ENCODE results near the gene ADSL. TPM values are rescaled to one million over a fixed set of nuclear protein-coding genes. Genes with fewer than 3 reads are reported as not detected.

ADSL gene
- polyA plus RNA-seq, 1 donor, result 83.9 TPM

DNA sequence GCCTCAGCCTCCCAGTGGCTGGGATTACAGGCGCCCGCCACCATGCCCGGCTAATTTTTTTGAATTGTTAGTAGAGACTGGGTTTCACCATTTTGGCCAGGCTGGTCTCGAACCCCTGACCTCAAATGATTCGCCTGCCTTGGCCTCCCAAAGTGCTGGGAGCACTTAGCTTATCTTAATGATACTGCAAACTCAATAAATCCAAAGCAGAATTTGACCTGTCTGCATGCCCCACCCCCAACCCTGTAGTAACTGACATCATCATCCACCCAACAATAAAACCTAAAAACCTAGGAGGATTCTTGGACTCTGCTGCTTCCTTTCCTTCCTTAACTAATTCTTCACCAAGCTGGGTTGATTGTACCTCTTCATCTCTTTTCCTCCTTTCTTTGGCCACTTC lies 6.3 kb upstream of the ADSL start:
- Histone ChIP-seq H3K4me3 (ENCODE audit: low read length) (no peak overlapping the region), H3K27ac (ENCODE audit: low read length) (no peak overlapping the region)
- no CpG with 5 or more reads among the region's 5 CpGs for WGBS (ENCODE audit: insufficient coverage, low lambda C conversion rate)

DNA sequence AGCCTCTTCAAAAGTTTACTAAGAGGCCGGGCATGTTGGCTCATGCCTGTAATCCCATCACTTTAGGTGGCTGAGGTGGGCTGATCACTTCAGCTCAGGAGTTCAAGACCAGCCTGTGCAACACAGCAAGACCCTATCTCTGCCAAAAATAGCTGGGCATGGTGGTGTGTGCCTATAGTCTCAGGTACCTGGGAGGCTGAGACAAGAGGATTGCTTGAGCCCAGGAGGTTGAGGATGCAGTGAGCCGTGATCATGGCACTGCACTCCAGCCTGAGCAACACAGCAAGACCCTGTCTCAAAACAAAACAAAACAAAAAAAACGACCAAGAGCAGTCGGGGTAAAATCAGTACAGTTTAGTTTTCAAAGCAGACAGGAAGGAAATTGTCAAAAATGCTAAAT lies 4.7 kb upstream of the ADSL start:
- H3K27me3 ChIP-seq (ENCODE audit: control insufficient read depth, insufficient read depth, low read length), result no peaks in the 10 kb centered on the region
- no peak for DNase-seq
- H3K4me3 ChIP-seq (ENCODE audit: low read length), result no peak overlapping the region
- no peaks in the 10 kb centered on the region for H3K9me3 ChIP-seq (ENCODE audit: control insufficient read depth, low read depth, low read length)
- H3K27ac ChIP-seq (ENCODE audit: low read length), result no peak overlapping the region
- WGBS (ENCODE audit: insufficient coverage, low lambda C conversion rate), result 77% methylated on average over 2 of the region's 4 CpGs
- peaks cover 5% of the 10 kb centered on the region for H3K4me1 ChIP-seq (ENCODE audit: control insufficient read depth, insufficient read depth, low read length)
- H3K36me3 ChIP-seq (ENCODE audit: control insufficient read depth, insufficient read depth, low read length), result no peaks in the 10 kb centered on the region

More for the DNA sequence above, 6.3 kb upstream of the ADSL start:
- Histone ChIP-seq H3K9me3 (ENCODE audit: control insufficient read depth, low read depth, low read length) (no peaks in the 10 kb centered on the region), H3K27me3 (ENCODE audit: control insufficient read depth, insufficient read depth, low read length) (no peaks in the 10 kb centered on the region), H3K4me1 (ENCODE audit: control insufficient read depth, insufficient read depth, low read length) (no peaks in the 10 kb centered on the region), H3K36me3 (ENCODE audit: control insufficient read depth, insufficient read depth, low read length) (no peaks in the 10 kb centered on the region)
- DNase-seq, result peak; percentile 19 to 48

DNA sequence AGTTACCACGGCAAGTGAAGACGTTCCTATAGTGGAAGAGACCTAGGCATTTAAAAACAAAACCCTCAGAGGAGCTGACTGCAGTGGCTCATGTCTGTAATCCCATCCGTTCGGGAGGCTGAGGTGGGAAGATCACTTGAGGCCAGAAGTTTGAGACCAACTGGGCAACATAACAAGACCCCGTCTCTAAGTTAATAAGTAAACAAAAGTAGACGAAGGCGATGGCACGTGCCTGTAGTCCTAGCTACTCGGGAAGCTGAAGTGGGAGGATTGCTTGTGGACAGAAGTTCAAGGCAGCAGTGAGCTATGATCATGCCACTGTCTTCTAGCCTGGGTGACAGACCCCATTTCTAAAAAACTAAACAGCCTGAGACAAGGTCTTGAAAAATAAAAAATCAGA lies 3.8 kb upstream of the ADSL start:
- H3K27me3 ChIP-seq (ENCODE audit: control insufficient read depth, insufficient read depth, low read length), result no peaks in the 10 kb centered on the region
- no peaks in the 10 kb centered on the region for H3K36me3 ChIP-seq (ENCODE audit: control insufficient read depth, insufficient read depth, low read length)
- no peak overlapping the region for H3K27ac ChIP-seq (ENCODE audit: low read length)
- H3K9me3 ChIP-seq (ENCODE audit: control insufficient read depth, low read depth, low read length), result no peaks in the 10 kb centered on the region
- WGBS (ENCODE audit: insufficient coverage, low lambda C conversion rate), result 36% methylated on average over 2 of the region's 9 CpGs
- no peak for DNase-seq
- no peak overlapping the region for H3K4me3 ChIP-seq (ENCODE audit: low read length)
- peaks cover 7% of the 10 kb centered on the region for H3K4me1 ChIP-seq (ENCODE audit: control insufficient read depth, insufficient read depth, low read length)

- no peak for DNase-seq
- WGBS (ENCODE audit: insufficient coverage, low lambda C conversion rate), result no CpG with 5 or more reads among the region's 6 CpGs
- H3K27me3 ChIP-seq (ENCODE audit: control insufficient read depth, insufficient read depth, low read length), result no peaks in the 10 kb centered on the region
- H3K36me3 ChIP-seq (ENCODE audit: control insufficient read depth, insufficient read depth, low read length), result peaks cover 14% of the 10 kb centered on the region
- H3K9me3 ChIP-seq (ENCODE audit: control insufficient read depth, low read depth, low read length), result no peaks in the 10 kb centered on the region
- no peak overlapping the region for H3K27ac ChIP-seq (ENCODE audit: low read length)
- H3K4me1 ChIP-seq (ENCODE audit: control insufficient read depth, insufficient read depth, low read length), result peaks cover 13% of the 10 kb centered on the region
- H3K4me3 ChIP-seq (ENCODE audit: low read length), result peak overlapping the region; percentile 86
Observed at GRCh38 chr22:40345271-40345670, 1.0 kb upstream of the ADSL start.

DNA sequence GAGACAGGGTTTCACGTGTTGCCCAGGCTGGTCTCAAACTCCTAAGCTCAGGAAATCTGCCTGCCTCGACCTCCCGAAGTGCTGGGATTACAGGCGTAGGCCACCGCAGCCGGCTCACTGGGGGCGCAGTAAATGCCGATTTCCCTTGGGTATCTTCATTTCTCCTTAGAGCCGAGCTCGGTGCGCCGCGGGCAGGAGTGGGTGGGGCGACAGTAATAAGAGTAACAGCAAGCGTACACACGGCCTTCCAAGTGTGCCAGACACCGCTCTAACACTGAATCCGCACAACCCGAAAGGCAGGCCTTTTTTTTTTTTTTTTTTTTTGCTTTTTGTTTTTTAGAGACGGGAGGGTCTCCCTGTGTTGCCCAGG lies 500 bp upstream of the ADSL start:
- Histone ChIP-seq H3K4me3 (ENCODE audit: low read length) (peak overlapping the region; percentile 86), H3K27ac (ENCODE audit: low read length) (peak overlapping the region; percentile 89), H3K27me3 (ENCODE audit: control insufficient read depth, insufficient read depth, low read length) (no peaks in the 10 kb centered on the region), H3K9me3 (ENCODE audit: control insufficient read depth, low read depth, low read length) (no peaks in the 10 kb centered on the region), H3K36me3 (ENCODE audit: control insufficient read depth, insufficient read depth, low read length) (peaks cover 20% of the 10 kb centered on the region), H3K4me1 (ENCODE audit: control insufficient read depth, insufficient read depth, low read length) (peaks cover 13% of the 10 kb centered on the region)
- no CpG with 5 or more reads among the region's 20 CpGs for WGBS (ENCODE audit: insufficient coverage, low lambda C conversion rate)
- DNase-seq, result peak in 1 of 2 donors; percentile 10

DNA sequence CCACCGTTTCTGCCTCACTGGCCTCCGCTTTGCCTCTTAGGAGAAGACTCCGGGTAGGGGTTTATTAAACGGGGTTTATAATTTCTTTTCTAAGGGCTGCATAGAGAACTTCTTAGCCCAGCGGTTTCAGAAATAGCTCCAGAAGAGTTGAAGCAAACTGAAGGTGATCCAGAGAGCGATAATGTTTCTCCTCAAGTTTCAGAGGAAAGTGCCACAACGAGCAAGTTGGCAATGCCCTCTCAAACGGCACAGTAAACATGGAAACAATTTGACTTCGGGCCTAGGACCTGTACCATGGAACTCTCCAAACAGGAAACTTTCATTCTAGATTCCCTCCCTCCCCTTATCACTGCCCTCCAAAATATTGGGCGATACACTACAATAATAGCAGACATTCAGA lies 1.0 kb downstream of the ADSL start:
- H3K4me3 ChIP-seq (ENCODE audit: low read length), result peak overlapping the region; percentile 86
- H3K36me3 ChIP-seq (ENCODE audit: control insufficient read depth, insufficient read depth, low read length), result peaks cover 30% of the 10 kb centered on the region
- WGBS (ENCODE audit: insufficient coverage, low lambda C conversion rate), result 0% methylated on average over 2 of the region's 10 CpGs
- H3K27ac ChIP-seq (ENCODE audit: low read length), result peak overlapping the region; percentile 89
- no peaks in the 10 kb centered on the region for H3K27me3 ChIP-seq (ENCODE audit: control insufficient read depth, insufficient read depth, low read length)
- no peaks in the 10 kb centered on the region for H3K9me3 ChIP-seq (ENCODE audit: control insufficient read depth, low read depth, low read length)
- DNase-seq, result no peak
- peaks cover 13% of the 10 kb centered on the region for H3K4me1 ChIP-seq (ENCODE audit: control insufficient read depth, insufficient read depth, low read length)

- peak; percentile 26 to 41 for DNase-seq
- peak overlapping the region; percentile 86 for H3K4me3 ChIP-seq (ENCODE audit: low read length)
- no peaks in the 10 kb centered on the region for H3K27me3 ChIP-seq (ENCODE audit: control insufficient read depth, insufficient read depth, low read length)
- no peaks in the 10 kb centered on the region for H3K9me3 ChIP-seq (ENCODE audit: control insufficient read depth, low read depth, low read length)
- WGBS (ENCODE audit: insufficient coverage, low lambda C conversion rate), result 0% methylated on average over 1 of the region's 10 CpGs
- H3K27ac ChIP-seq (ENCODE audit: low read length), result no peak overlapping the region
- H3K36me3 ChIP-seq (ENCODE audit: control insufficient read depth, insufficient read depth, low read length), result peaks cover 38% of the 10 kb centered on the region
- peaks cover 13% of the 10 kb centered on the region for H3K4me1 ChIP-seq (ENCODE audit: control insufficient read depth, insufficient read depth, low read length)
Observed at GRCh38 chr22:40348025-40348658, 1.8 kb downstream of the ADSL start.

DNA sequence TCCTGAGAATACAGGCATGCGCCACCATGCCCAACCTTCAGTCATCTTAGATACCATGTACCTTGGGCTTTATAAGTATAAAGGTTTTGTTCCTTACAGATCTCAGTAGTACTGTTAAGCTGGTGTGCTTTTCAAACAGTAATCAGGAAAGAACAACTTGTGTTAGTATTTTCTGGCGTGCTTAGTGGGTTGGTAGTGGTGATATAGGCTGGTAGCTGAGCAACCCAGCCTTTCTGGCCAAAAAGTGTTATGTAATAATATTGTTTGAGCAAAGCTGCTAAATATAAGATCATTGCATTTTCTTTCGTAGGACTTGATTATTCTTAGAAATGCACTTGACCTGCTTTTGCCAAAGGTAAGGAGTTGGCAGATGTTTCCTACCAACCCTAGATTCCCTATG lies 6.5 kb downstream of the ADSL start:
- DNase-seq, result no peak
- H3K36me3 ChIP-seq (ENCODE audit: control insufficient read depth, insufficient read depth, low read length), result peaks cover 72% of the 10 kb centered on the region
- H3K4me3 ChIP-seq (ENCODE audit: low read length), result no peak overlapping the region
- no peaks in the 10 kb centered on the region for H3K9me3 ChIP-seq (ENCODE audit: control insufficient read depth, low read depth, low read length)
- peaks cover 4% of the 10 kb centered on the region for H3K4me1 ChIP-seq (ENCODE audit: control insufficient read depth, insufficient read depth, low read length)
- no peak overlapping the region for H3K27ac ChIP-seq (ENCODE audit: low read length)
- H3K27me3 ChIP-seq (ENCODE audit: control insufficient read depth, insufficient read depth, low read length), result no peaks in the 10 kb centered on the region
- 100% methylated on average over 1 of the region's 3 CpGs for WGBS (ENCODE audit: insufficient coverage, low lambda C conversion rate)

DNA sequence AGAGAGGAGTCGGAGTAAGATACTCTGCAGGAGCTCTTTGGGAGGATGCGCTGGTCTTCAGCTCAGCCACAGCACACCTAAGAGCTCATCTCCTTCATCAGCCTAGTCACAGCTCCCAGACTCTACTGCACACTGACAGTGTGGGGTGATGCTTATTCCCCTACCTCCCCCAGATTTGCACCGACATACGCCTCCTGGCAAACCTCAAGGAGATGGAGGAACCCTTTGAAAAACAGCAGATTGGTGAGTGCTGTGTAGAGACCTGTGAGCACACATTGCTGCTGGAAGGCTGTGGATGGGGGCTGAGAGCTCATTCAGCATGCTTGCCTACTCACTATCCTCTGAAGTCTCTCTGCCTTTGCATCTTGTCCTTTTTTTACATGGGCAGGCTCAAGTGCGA lies 14.8 kb downstream of the ADSL start:
- Histone ChIP-seq H3K4me3 (ENCODE audit: low read length) (no peak overlapping the region), H3K4me1 (ENCODE audit: control insufficient read depth, insufficient read depth, low read length) (no peaks in the 10 kb centered on the region), H3K9me3 (ENCODE audit: control insufficient read depth, low read depth, low read length) (no peaks in the 10 kb centered on the region), H3K27ac (ENCODE audit: low read length) (no peak overlapping the region), H3K36me3 (ENCODE audit: control insufficient read depth, insufficient read depth, low read length) (peaks cover 90% of the 10 kb centered on the region), H3K27me3 (ENCODE audit: control insufficient read depth, insufficient read depth, low read length) (no peaks in the 10 kb centered on the region)
- no peak for DNase-seq
- WGBS (ENCODE audit: insufficient coverage, low lambda C conversion rate), result no CpG with 5 or more reads among the region's 5 CpGs

GRCh38 chr22:40363059-40363458 lies 16.8 kb downstream of the ADSL start:
- no peak overlapping the region for H3K27ac ChIP-seq (ENCODE audit: low read length)
- H3K4me3 ChIP-seq (ENCODE audit: low read length), result no peak overlapping the region
- peaks cover 93% of the 10 kb centered on the region for H3K36me3 ChIP-seq (ENCODE audit: control insufficient read depth, insufficient read depth, low read length)
- no CpG with 5 or more reads among the region's 3 CpGs for WGBS (ENCODE audit: insufficient coverage, low lambda C conversion rate)
- DNase-seq, result no peak
- H3K9me3 ChIP-seq (ENCODE audit: control insufficient read depth, low read depth, low read length), result no peaks in the 10 kb centered on the region
- H3K4me1 ChIP-seq (ENCODE audit: control insufficient read depth, insufficient read depth, low read length), result no peaks in the 10 kb centered on the region
- H3K27me3 ChIP-seq (ENCODE audit: control insufficient read depth, insufficient read depth, low read length), result no peaks in the 10 kb centered on the region

- Histone ChIP-seq H3K4me3 (ENCODE audit: low read length) (no peak overlapping the region), H3K27me3 (ENCODE audit: control insufficient read depth, insufficient read depth, low read length) (no peaks in the 10 kb centered on the region), H3K9me3 (ENCODE audit: control insufficient read depth, low read depth, low read length) (no peaks in the 10 kb centered on the region), H3K27ac (ENCODE audit: low read length) (no peak overlapping the region), H3K36me3 (ENCODE audit: control insufficient read depth, insufficient read depth, low read length) (peaks cover 85% of the 10 kb centered on the region), H3K4me1 (ENCODE audit: control insufficient read depth, insufficient read depth, low read length) (no peaks in the 10 kb centered on the region)
- no peak for DNase-seq
- WGBS (ENCODE audit: insufficient coverage, low lambda C conversion rate), result 100% methylated on average over 1 of the region's 1 CpG
Observed at GRCh38 chr22:40364431-40364830, 18.1 kb downstream of the ADSL start.
